SK-N-MC (cell line): ENCODE measurements around the gene RPUSD1.

ENCODE experiments used
- EZH2 ChIP-seq: fragments of 200-600 bp; sonication (generic); IDR thresholded peaks from one replicate; pipeline ENCODE4 v1.6.1; 2017; ENCODE audit warnings: antibody characterized with exemption
- FOXP2 ChIP-seq: optimal IDR thresholded peaks from 2 replicates; pipeline ENCODE3; 2011; ENCODE audit warnings: mild to moderate bottlenecking, moderate library complexity; ENCODE audit not compliant: insufficient read depth; ENCODE audit errors: extremely low read length, control extremely low read depth
- POLR2AphosphoS5 ChIP-seq: IDR thresholded peaks from 2 replicates; pipeline ENCODE4 v1.6.1; 2012; ENCODE audit warnings: mild to moderate bottlenecking, low read depth, low read length, borderline replicate concordance

- TF ChIP-seq POLR2AphosphoS5 (no peak), EZH2 (no peak), FOXP2 (no peak)
These were observed 25.2 kb upstream of the RPUSD1 start for GRCh38 chr16:813204-813915.
